Brain microvascular endothelial cell (primary cell): ENCODE measurements around the gene NDUFAF7.
"Not testable (repeated sequence)": the region's sequence is repeated elsewhere in the genome, so short reads cannot be mapped to it uniquely, and the experiment has no call there.

Source experiments
- DNase-seq: peaks from one replicate; pipeline ENCODE4 v3.0.0-alpha.2; 2020
- H3K27ac ChIP-seq: fragments of 250-450 bp; sonication (Bioruptor Pico); 2 replicates; pipeline ENCODE4 v1.5.1; 2020; ENCODE audit warnings: mild to moderate bottlenecking, moderate library complexity
- H3K27me3 ChIP-seq: fragments of 250-450 bp; sonication (Bioruptor Pico); replicated peaks from 2 replicates; pipeline ENCODE4 v1.5.1; 2020; ENCODE audit warnings: mild to moderate bottlenecking
- H3K36me3 ChIP-seq: fragments of 250-450 bp; sonication (Bioruptor Pico); replicated peaks from 2 replicates; pipeline ENCODE4 v1.5.1; 2020; ENCODE audit warnings: mild to moderate bottlenecking
- H3K4me3 ChIP-seq: 2 replicates; pipeline ENCODE4 v1.5.1; 2011; ENCODE audit warnings: low read depth, mild to moderate bottlenecking, control low read depth, low read length, moderate library complexity
- in situ Hi-C: cut with HindIII; loops from 2 replicates; pipeline ENCODE4 v1.10.0; 2017; ENCODE audit warnings: low sequenced_read_pairs, low pct_ligation_motif_present
- TF ChIP-seq, protein P1 (sequence below): IDR thresholded peaks from 2 replicates; pipeline ENCODE4 v1.5.1; 2011; ENCODE audit warnings: low read depth, mild to moderate bottlenecking, moderate library complexity, low read length, control low read depth, inconsistent platforms; ENCODE audit errors: missing control alignments

NDUFAF7 gene

DNA sequence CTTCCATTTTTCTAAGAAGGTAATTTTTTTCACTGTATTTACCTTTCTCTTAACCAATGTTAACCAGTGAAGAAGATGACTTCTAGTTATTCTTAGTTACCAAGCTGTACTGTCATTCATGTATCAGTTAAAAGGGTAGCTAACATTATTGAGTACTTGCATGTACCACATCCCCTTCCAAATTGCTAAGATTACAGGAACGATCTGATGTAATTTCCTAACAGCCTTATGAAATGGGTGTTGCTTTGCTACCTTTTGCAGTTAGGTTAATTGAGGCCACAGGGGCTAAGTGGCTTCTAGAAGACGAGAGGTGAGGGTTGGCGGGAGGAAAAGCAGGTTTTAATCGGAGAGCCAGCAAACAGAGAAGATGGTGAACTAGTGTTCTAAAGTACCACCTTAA, 41.2 kb upstream of the NDUFAF7 start:
- no peak for DNase-seq
- no peaks in the 10 kb centered on the region for H3K27me3 ChIP-seq
- no peak overlapping the region for H3K4me3 ChIP-seq
- no peak overlapping the region for H3K27ac ChIP-seq
- no peaks in the 10 kb centered on the region for H3K36me3 ChIP-seq
- in situ Hi-C loops, result no loop called here
- TF ChIP-seq, protein P1, sequence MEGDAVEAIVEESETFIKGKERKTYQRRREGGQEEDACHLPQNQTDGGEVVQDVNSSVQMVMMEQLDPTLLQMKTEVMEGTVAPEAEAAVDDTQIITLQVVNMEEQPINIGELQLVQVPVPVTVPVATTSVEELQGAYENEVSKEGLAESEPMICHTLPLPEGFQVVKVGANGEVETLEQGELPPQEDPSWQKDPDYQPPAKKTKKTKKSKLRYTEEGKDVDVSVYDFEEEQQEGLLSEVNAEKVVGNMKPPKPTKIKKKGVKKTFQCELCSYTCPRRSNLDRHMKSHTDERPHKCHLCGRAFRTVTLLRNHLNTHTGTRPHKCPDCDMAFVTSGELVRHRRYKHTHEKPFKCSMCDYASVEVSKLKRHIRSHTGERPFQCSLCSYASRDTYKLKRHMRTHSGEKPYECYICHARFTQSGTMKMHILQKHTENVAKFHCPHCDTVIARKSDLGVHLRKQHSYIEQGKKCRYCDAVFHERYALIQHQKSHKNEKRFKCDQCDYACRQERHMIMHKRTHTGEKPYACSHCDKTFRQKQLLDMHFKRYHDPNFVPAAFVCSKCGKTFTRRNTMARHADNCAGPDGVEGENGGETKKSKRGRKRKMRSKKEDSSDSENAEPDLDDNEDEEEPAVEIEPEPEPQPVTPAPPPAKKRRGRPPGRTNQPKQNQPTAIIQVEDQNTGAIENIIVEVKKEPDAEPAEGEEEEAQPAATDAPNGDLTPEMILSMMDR, result no peak

GRCh38 chr2:37191253-37191652, 40.2 kb upstream of the NDUFAF7 start:
- no peak overlapping the region for H3K27ac ChIP-seq
- no peak for DNase-seq
- H3K36me3 ChIP-seq, result no peaks in the 10 kb centered on the region
- no peaks in the 10 kb centered on the region for H3K27me3 ChIP-seq
- H3K4me3 ChIP-seq, result no peak overlapping the region
- TF ChIP-seq, protein P1, result no peak
- in situ Hi-C loops, result no loop called here

GRCh38 chr2:37191747-37192146, 39.7 kb upstream of the NDUFAF7 start:
- in situ Hi-C loops, result no loop called here
- Histone ChIP-seq H3K4me3 (no peak overlapping the region), H3K27ac (no peak overlapping the region), H3K36me3 (no peaks in the 10 kb centered on the region), H3K27me3 (no peaks in the 10 kb centered on the region)
- no peak for DNase-seq
- TF ChIP-seq, protein P1, result no peak

DNA sequence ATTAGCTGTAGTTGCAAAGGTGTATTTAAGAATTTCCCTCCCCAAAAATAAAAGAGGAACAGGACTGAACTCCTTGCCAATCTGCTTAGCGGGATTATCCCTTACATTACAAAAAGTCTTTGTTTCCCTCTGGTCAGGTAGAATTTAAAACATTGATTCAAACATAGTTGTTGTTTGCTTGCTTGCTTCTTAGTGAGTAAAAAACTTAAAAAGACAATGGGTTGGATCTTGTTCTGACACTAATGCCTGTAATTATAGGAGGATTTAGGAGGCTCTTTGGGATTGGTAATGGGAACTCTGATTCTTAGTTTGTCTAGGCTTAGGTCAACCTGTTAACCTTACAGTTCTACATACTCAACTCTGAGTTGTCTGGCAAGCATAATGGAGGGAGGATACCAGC, 38.9 kb upstream of the NDUFAF7 start:
- Histone ChIP-seq H3K27me3 (no peaks in the 10 kb centered on the region), H3K27ac (no peak overlapping the region), H3K4me3 (no peak overlapping the region), H3K36me3 (no peaks in the 10 kb centered on the region)
- in situ Hi-C loops, result no loop called here
- TF ChIP-seq, protein P1, result no peak
- DNase-seq, result no peak

GRCh38 chr2:37195862-37196319, 35.6 kb upstream of the NDUFAF7 start:
- peak overlapping the region; percentile 77 for H3K27ac ChIP-seq
- DNase-seq, H3K27me3 ChIP-seq, in situ Hi-C loops, H3K36me3 ChIP-seq: not testable (repeated sequence)
- H3K4me3 ChIP-seq, result peak overlapping the region; percentile 85

GRCh38 chr2:37196320-37197195, 34.9 kb upstream of the NDUFAF7 start, which contains the start of gene CEBPZOS:
TSS of gene CEBPZOS (plus strand) at chr2:37196496. CDS start at chr2:37199705, 3,209 bp downstream.
- Histone ChIP-seq H3K27ac (peak within 1 kb of the TSS; percentile 77), H3K36me3 (no peaks in the 10 kb centered on the region), H3K4me3 (peak within 1 kb of the TSS; percentile 85), H3K27me3 (no peaks in the 10 kb centered on the region)
- in situ Hi-C loops, result no loop called here
- DNase-seq, result peak; percentile 60
- TF ChIP-seq, protein P1, result no peak
